ENCODE data around the gene ADK.

- TF ChIP-seq EZH2 (IDR thresholded peaks at IDR 0.05; ENCODE audit: low read length) (no peak), CTCF (optimal IDR thresholded peaks at IDR 0.05 in 1 of 3, IDR thresholded peaks at IDR 0.05 in 1 of 3, conservative IDR thresholded peaks at IDR 0.05 in 1 of 3; ENCODE audit: extremely low read depth in 1 of 3, insufficient read depth in 2 of 3, low read length in 3 of 3) (no peak)
Observed at GRCh38 chr10:74187237-74187636, 36.2 kb downstream of the ADK start.
